Stimulated activated CD8-positive, alpha-beta memory T cell treated with anti-CD3 and anti-CD28 coated beads, Interleukin-4, amount 100 ng/mL, for 4 hours (primary cell): ENCODE measurements around the gene SEMA6B.

Source experiments
- DNase-seq, 2 donors: peaks; one replicate each; pipeline ENCODE4 v3.0.0-alpha.2; 2020; ENCODE audit warnings: low read depth in 2 of 2, low spot score in 1 of 2

SEMA6B gene

GRCh38 chr19:4587527-4587926, 28.0 kb upstream of the SEMA6B start:
- DNase-seq = no peak

DNA sequence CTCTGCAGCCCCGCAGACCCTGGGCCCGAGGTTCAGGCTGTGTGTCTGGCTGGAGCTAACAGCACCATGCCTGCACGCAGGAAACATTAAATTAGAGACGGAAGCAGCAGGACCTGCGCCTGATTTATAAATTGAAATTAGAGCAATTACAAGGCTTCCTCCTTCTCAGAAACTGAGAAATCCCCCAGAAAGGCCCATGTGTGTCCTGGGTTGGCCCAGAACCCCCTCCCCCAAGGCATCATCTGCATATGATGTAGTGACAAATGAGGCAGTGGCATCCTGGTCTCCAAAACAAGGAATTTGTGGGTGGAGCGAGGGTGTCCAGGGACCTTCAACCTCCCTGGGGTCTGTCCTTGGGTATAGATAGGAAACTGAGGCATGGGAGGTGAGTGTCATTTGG, 27.2 kb upstream of the SEMA6B start:
- no peak for DNase-seq

- no peak for DNase-seq
Measured at GRCh38 chr19:4586245-4586644, 26.8 kb upstream of the SEMA6B start.

GRCh38 chr19:4585556-4585955, 26.1 kb upstream of the SEMA6B start:
- DNase-seq = no peak

DNA sequence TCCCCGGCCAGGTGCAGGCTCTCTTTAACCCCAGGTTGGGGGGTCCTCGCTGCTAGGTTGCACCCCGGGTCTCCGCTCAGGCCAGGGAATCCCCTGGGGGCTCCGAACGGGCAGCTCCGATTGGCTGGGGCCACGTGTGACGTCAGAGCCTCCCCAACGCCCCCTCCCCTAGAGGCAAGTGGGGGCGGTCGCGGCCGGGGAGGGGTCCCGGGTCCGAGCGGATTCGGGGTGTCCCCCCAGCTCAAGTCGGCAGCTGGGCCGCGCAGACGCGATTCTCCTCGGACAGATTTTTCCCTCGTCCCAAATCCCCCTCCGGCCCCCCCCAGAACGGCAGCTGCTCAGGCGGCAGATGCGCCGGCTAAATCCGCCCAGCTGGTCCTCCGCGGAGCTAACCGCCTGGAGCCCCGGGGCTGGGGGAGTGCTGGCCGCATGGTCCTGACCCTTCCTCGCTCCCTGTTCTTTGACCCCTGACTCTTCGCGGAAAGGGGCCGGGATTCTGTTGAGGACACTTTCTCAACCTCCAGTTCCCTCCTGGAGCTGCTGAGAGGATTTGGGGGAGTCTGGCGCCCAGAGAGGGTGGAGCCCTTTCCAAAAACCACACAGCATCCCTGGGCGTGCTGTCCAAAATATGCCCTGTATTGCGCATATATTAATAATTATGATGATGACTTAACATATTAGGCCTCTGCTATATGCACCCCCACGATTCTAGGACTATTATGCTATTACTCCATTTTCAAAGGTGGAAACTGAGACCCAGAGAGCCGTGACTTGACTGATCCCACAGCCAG, 25.4 kb upstream of the SEMA6B start:
- DNase-seq = no peak

- no peak for DNase-seq
Measured at GRCh38 chr19:4583961-4584669, 24.6 kb upstream of the SEMA6B start.

GRCh38 chr19:4582980-4583842, 23.7 kb upstream of the SEMA6B start:
- no peak for DNase-seq

DNA sequence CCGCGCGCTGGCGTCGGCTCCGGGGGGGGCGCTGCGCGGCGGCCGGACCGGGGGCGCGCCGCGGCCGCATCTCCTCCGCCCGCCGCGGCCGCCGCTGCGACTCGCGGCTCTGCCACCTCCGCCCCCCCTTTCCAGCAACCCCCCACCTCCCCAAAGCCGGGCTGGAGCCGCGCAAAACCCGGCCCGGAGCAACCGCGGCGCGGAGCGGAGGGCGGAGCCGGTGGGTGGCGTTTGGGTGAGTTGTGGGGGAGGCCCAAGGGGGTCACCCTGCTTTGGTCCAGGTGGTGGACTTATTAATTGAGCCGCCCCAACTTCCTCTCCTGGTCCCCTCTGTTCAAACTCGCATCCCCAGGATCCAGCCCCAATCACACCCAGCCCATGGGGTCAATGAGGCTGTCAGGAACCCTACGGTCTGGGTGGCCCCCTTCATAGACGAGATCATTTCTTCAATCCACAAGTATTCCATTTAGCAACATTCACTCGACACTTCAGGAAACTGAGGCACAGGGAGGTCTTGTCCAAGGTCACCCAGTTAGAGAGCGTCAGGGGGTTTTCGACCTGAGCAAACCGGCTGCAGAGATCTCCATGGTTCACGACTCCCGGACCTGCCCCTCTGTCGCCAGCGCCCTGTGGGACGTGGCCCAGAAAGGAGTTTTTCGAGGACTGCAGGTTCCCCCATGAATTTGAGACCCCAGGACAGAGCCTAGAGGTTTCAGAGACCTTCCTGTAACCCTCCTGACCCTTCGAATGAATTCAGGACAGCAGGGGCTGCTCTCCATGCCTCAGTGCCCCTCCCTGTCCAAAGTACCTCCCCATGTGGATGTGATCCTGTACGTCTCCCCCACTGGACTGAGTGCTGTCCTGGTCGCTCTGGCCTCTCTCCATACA, 22.4 kb upstream of the SEMA6B start:
- DNase-seq = no peak

GRCh38 chr19:4580961-4581665, 21.6 kb upstream of the SEMA6B start:
- no peak for DNase-seq

GRCh38 chr19:4580021-4580901, 20.8 kb upstream of the SEMA6B start:
- no peak for DNase-seq

- DNase-seq = no peak
Measured at GRCh38 chr19:4579389-4579788, 19.9 kb upstream of the SEMA6B start.

- DNase-seq = no peak
Measured at GRCh38 chr19:4578552-4579248, 19.2 kb upstream of the SEMA6B start.

GRCh38 chr19:4577020-4577782, 17.7 kb upstream of the SEMA6B start:
- DNase-seq = no peak

DNA sequence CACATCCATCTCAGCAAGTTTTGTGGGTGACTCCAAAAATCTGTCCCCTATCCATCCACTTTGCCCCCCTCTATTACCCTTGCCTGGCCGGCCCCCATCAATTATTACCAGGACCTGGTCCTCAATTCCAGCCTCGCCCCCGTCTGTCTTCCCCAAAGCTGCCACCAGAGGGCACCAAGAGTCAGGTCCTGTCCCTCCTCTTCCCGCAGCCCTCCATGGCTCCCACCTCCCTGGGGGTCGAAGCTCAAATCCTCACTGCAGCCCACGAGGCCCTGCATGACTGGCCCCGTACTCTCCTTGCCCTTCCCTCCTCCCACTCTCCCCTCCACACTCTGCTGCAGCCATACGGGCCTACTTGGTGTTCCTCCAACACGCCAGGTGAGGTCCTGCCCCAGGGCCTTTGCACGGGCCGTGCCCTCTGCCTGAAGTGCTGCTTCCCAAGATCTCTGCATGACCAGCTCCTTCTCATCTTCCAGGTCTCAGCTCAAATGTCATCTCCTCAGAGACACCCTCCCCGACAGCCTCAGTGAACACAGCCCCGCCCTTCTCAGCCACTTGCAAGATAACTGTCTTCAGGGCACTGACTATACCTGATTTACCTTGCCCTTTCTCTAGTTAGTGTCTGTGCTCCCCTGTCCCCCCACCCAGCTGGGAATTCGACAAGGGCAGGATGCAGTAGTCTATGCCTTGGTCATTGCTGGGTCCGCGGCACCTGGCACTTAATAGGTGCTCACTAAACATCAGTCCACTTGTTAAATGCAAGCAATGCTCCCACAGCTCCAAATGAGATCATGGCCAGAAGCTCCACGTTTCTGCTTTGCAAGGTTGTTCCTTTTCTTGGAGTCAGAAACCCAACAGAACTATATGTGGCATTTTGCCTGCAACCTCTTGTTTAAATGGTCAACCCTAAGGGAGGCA, 16.8 kb upstream of the SEMA6B start:
- DNase-seq = peak; percentile 31 to 56

DNA sequence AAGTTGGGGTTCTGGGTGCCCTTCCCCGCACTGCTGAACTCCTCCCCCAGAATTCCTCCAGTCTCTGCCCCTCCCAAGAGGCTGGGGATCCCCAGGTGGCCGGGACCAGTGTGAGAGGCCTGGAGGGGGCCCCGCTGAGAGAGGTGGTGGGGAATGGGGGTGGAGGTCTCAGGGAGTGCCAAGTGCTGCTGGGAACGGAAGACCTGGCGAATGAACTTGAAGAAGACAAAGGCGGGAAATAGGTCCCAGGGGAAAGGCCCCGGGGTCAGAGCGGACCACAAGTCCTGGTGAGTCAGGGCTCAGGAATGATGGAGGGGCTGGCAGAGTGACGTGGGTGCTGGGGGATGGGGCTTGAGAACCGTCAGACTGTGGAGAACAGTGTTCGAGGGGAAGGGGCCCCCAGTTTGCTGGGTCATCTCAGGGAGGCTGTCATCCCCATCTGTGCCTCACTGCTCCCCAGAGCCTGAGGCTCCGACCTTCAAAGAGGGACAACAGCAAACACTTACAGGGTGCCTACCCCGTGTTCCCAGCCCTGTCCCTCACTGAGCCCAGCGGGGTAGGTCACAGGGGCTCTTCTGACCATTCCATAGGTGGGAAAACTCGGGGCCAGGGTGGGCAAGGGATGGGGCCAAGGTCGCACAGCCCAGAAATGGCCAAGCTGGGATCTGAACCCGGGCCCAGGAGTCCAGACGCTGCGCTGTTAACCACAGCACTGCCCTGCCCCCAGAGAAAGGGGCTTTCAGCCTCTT, 16.0 kb upstream of the SEMA6B start:
- no peak for DNase-seq

- DNase-seq = no peak
Measured at GRCh38 chr19:4573682-4574081, 14.2 kb upstream of the SEMA6B start.
